ENCODE measurements around the gene MRPL45.

The MRPL45 gene

GRCh38 chr17:38342886-38343607 lies 46.1 kb downstream of the MRPL45 start:
- H3K9ac ChIP-seq (ENCODE audit: low read length): no peak overlapping the region

GRCh38 chr17:38343608-38344419 lies 46.8 kb downstream of the MRPL45 start, which contains the start of gene GPR179:
Gene GPR179 (minus strand): TSS chr17:38343956. CDS start chr17:38343789, 167 bp downstream.
- Histone ChIP-seq H3K4me1 (ENCODE audit: control insufficient read depth, insufficient read depth, low read length) (no peaks in the 10 kb centered on the region), H3K4me3 (ENCODE audit: low read length) (no peak within 1 kb of the TSS), H3K27me3 (ENCODE audit: control insufficient read depth, insufficient read depth, low read length) (no peaks in the 10 kb centered on the region), H3K36me3 (ENCODE audit: control insufficient read depth, insufficient read depth, low read length) (no peaks in the 10 kb centered on the region), H3K27ac (ENCODE audit: low read depth, low read length) (no peak within 1 kb of the TSS), H3K9ac (ENCODE audit: low read length) (no peak within 1 kb of the TSS)

More at GRCh38 chr17:38342886-38343607, 46.1 kb downstream of the MRPL45 start:
- Histone ChIP-seq H3K4me1 (ENCODE audit: control insufficient read depth, insufficient read depth, low read length) (no peaks in the 10 kb centered on the region), H3K27me3 (ENCODE audit: control insufficient read depth, insufficient read depth, low read length) (no peaks in the 10 kb centered on the region), H3K4me3 (ENCODE audit: low read length) (no peak overlapping the region), H3K27ac (ENCODE audit: low read depth, low read length) (no peak overlapping the region), H3K36me3 (ENCODE audit: control insufficient read depth, insufficient read depth, low read length) (no peaks in the 10 kb centered on the region)

- no peaks in the 10 kb centered on the region for H3K27me3 ChIP-seq (ENCODE audit: control insufficient read depth, insufficient read depth, low read length)
- no peaks in the 10 kb centered on the region for H3K36me3 ChIP-seq (ENCODE audit: control insufficient read depth, insufficient read depth, low read length)
- H3K4me1 ChIP-seq (ENCODE audit: control insufficient read depth, insufficient read depth, low read length): no peaks in the 10 kb centered on the region
- no peak overlapping the region for H3K9ac ChIP-seq (ENCODE audit: low read length)
- no peak overlapping the region for H3K27ac ChIP-seq (ENCODE audit: low read depth, low read length)
- H3K4me3 ChIP-seq (ENCODE audit: low read length): no peak overlapping the region
Observed at GRCh38 chr17:38344420-38344745, 47.4 kb downstream of the MRPL45 start.

- no peak overlapping the region for H3K27ac ChIP-seq (ENCODE audit: low read depth, low read length)
- H3K36me3 ChIP-seq (ENCODE audit: control insufficient read depth, insufficient read depth, low read length): no peaks in the 10 kb centered on the region
- no peak overlapping the region for H3K9ac ChIP-seq (ENCODE audit: low read length)
- no peak overlapping the region for H3K4me3 ChIP-seq (ENCODE audit: low read length)
- no peaks in the 10 kb centered on the region for H3K27me3 ChIP-seq (ENCODE audit: control insufficient read depth, insufficient read depth, low read length)
- H3K4me1 ChIP-seq (ENCODE audit: control insufficient read depth, insufficient read depth, low read length): no peaks in the 10 kb centered on the region
Observed at GRCh38 chr17:38345743-38346142, 48.8 kb downstream of the MRPL45 start.

GRCh38 chr17:38349097-38349730 lies 52.2 kb downstream of the MRPL45 start:
- Histone ChIP-seq H3K4me1 (ENCODE audit: control insufficient read depth, insufficient read depth, low read length) (peaks cover 3% of the 10 kb centered on the region), H3K36me3 (ENCODE audit: control insufficient read depth, insufficient read depth, low read length) (no peaks in the 10 kb centered on the region), H3K27me3 (ENCODE audit: control insufficient read depth, insufficient read depth, low read length) (no peaks in the 10 kb centered on the region), H3K4me3 (ENCODE audit: low read length) (no peak overlapping the region), H3K27ac (ENCODE audit: low read depth, low read length) (no peak overlapping the region), H3K9ac (ENCODE audit: low read length) (no peak overlapping the region)

GRCh38 chr17:38350035-38350434 lies 53.1 kb downstream of the MRPL45 start:
- Histone ChIP-seq H3K27me3 (ENCODE audit: control insufficient read depth, insufficient read depth, low read length) (no peaks in the 10 kb centered on the region), H3K4me3 (ENCODE audit: low read length) (no peak overlapping the region), H3K27ac (ENCODE audit: low read depth, low read length) (no peak overlapping the region), H3K9ac (ENCODE audit: low read length) (no peak overlapping the region), H3K4me1 (ENCODE audit: control insufficient read depth, insufficient read depth, low read length) (peaks cover 8% of the 10 kb centered on the region), H3K36me3 (ENCODE audit: control insufficient read depth, insufficient read depth, low read length) (no peaks in the 10 kb centered on the region)

- Histone ChIP-seq H3K4me1 (ENCODE audit: control insufficient read depth, insufficient read depth, low read length) (peaks cover 11% of the 10 kb centered on the region), H3K9ac (ENCODE audit: low read length) (peak within 1 kb of the TSS; percentile 76)
Observed at GRCh38 chr17:38351412-38352222, 54.6 kb downstream of the MRPL45 start, which contains the start of gene SOCS7. Gene SOCS7 (plus strand): TSS chr17:38351844. CDS start chr17:38352053, 209 bp downstream.

GRCh38 chr17:38352245-38353085 lies 55.5 kb downstream of the MRPL45 start:
- Histone ChIP-seq H3K4me1 (ENCODE audit: control insufficient read depth, insufficient read depth, low read length) (peaks cover 15% of the 10 kb centered on the region), H3K27ac (ENCODE audit: low read depth, low read length) (peak overlapping the region; percentile 67), H3K9ac (ENCODE audit: low read length) (peak overlapping the region; percentile 57), H3K4me3 (ENCODE audit: low read length) (peak overlapping the region; percentile 60), H3K36me3 (ENCODE audit: control insufficient read depth, insufficient read depth, low read length) (no peaks in the 10 kb centered on the region), H3K27me3 (ENCODE audit: control insufficient read depth, insufficient read depth, low read length) (no peaks in the 10 kb centered on the region)

More at GRCh38 chr17:38351412-38352222, 54.6 kb downstream of the MRPL45 start, which contains the start of gene SOCS7:
- peak within 1 kb of the TSS; percentile 95 for H3K27ac ChIP-seq (ENCODE audit: low read depth, low read length)
- H3K4me3 ChIP-seq (ENCODE audit: low read length): peak within 1 kb of the TSS; percentile 81
- no peaks in the 10 kb centered on the region for H3K36me3 ChIP-seq (ENCODE audit: control insufficient read depth, insufficient read depth, low read length)
- H3K27me3 ChIP-seq (ENCODE audit: control insufficient read depth, insufficient read depth, low read length): no peaks in the 10 kb centered on the region

- Histone ChIP-seq H3K27me3 (ENCODE audit: control insufficient read depth, insufficient read depth, low read length) (no peaks in the 10 kb centered on the region), H3K4me3 (ENCODE audit: low read length) (peak overlapping the region; percentile 60), H3K36me3 (ENCODE audit: control insufficient read depth, insufficient read depth, low read length) (no peaks in the 10 kb centered on the region), H3K4me1 (ENCODE audit: control insufficient read depth, insufficient read depth, low read length) (peaks cover 22% of the 10 kb centered on the region), H3K9ac (ENCODE audit: low read length) (no peak overlapping the region), H3K27ac (ENCODE audit: low read depth, low read length) (peak overlapping the region; percentile 67)
Observed at GRCh38 chr17:38353086-38353604, 56.2 kb downstream of the MRPL45 start.

- peaks cover 26% of the 10 kb centered on the region for H3K4me1 ChIP-seq (ENCODE audit: control insufficient read depth, insufficient read depth, low read length)
- no peak overlapping the region for H3K27ac ChIP-seq (ENCODE audit: low read depth, low read length)
- H3K4me3 ChIP-seq (ENCODE audit: low read length): peak overlapping the region; percentile 60
- H3K27me3 ChIP-seq (ENCODE audit: control insufficient read depth, insufficient read depth, low read length): no peaks in the 10 kb centered on the region
- H3K9ac ChIP-seq (ENCODE audit: low read length): no peak overlapping the region
- no peaks in the 10 kb centered on the region for H3K36me3 ChIP-seq (ENCODE audit: control insufficient read depth, insufficient read depth, low read length)
Observed at GRCh38 chr17:38353668-38354067, 56.7 kb downstream of the MRPL45 start.

GRCh38 chr17:38354466-38354865 lies 57.5 kb downstream of the MRPL45 start:
- no peak overlapping the region for H3K27ac ChIP-seq (ENCODE audit: low read depth, low read length)
- H3K9ac ChIP-seq (ENCODE audit: low read length): no peak overlapping the region
- H3K4me3 ChIP-seq (ENCODE audit: low read length): no peak overlapping the region
- no peaks in the 10 kb centered on the region for H3K27me3 ChIP-seq (ENCODE audit: control insufficient read depth, insufficient read depth, low read length)
- peaks cover 31% of the 10 kb centered on the region for H3K4me1 ChIP-seq (ENCODE audit: control insufficient read depth, insufficient read depth, low read length)
- no peaks in the 10 kb centered on the region for H3K36me3 ChIP-seq (ENCODE audit: control insufficient read depth, insufficient read depth, low read length)
